Osteocyte (in vitro differentiated cells): ENCODE measurements around the gene KLK1. TPM values are rescaled to one million over a fixed set of nuclear protein-coding genes. Genes with fewer than 3 reads are reported as not detected.

Experiments
- DNase-seq: peaks from one replicate; pipeline ENCODE4 v3.0.0; 2021; ENCODE audit warnings: mixed read lengths; ENCODE audit not compliant: unreplicated experiment; ENCODE audit errors: extremely low spot score
- H3K27ac Mint-ChIP-seq: one replicate; pipeline ENCODE4 v1.8.0; 2021; ENCODE audit warnings: mild to moderate bottlenecking, mixed read lengths; ENCODE audit not compliant: unreplicated experiment
- H3K27me3 Mint-ChIP-seq: one replicate; pipeline ENCODE4 v1.8.0; 2021; ENCODE audit warnings: mixed read lengths; ENCODE audit not compliant: unreplicated experiment
- H3K36me3 Mint-ChIP-seq: one replicate; pipeline ENCODE4 v1.8.0; 2021; ENCODE audit warnings: mixed read lengths; ENCODE audit not compliant: unreplicated experiment
- H3K4me1 Mint-ChIP-seq: one replicate; pipeline ENCODE4 v1.8.0; 2021; ENCODE audit warnings: mixed read lengths; ENCODE audit not compliant: unreplicated experiment
- H3K4me3 Mint-ChIP-seq: one replicate; pipeline ENCODE4 v1.8.0; 2021; ENCODE audit warnings: mild to moderate bottlenecking, moderate library complexity, mixed read lengths; ENCODE audit not compliant: unreplicated experiment
- H3K9me3 Mint-ChIP-seq: one replicate; pipeline ENCODE4 v1.8.0; 2021; ENCODE audit warnings: mixed read lengths; ENCODE audit not compliant: unreplicated experiment
- CTCF ChIP-seq: fragments of 200-600 bp; sonication (generic); IDR thresholded peaks from 2 replicates; pipeline ENCODE4 v1.5.0; 2021; ENCODE audit warnings: antibody characterized with exemption, mild to moderate bottlenecking, moderate library complexity
- total RNA-seq: library from RNA; stranded (reverse); gene quantifications from 2 replicates; pipeline ENCODE4 v1.2.1, GENCODE V29; 2021

The KLK1 gene
- total RNA-seq, 1 donor from 2014 or later, result not detected

- no peak for TF ChIP-seq CTCF
- Mint-ChIP-seq H3K27me3 (peaks cover 50% of the 10 kb centered on the region), H3K27ac (no peak overlapping the region), H3K4me3 (peak overlapping the region; percentile 8), H3K9me3 (no peaks in the 10 kb centered on the region), H3K4me1 (peaks cover 21% of the 10 kb centered on the region), H3K36me3 (no peaks in the 10 kb centered on the region)
- DNase-seq, result no peak
These were observed 2.9 kb downstream of the KLK1 start for GRCh38 chr19:50820549-50821247.

GRCh38 chr19:50820086-50820485, 3.5 kb downstream of the KLK1 start:
- no peak for DNase-seq
- no peak overlapping the region for H3K4me3 Mint-ChIP-seq
- no peaks in the 10 kb centered on the region for H3K9me3 Mint-ChIP-seq
- H3K27me3 Mint-ChIP-seq, result peaks cover 50% of the 10 kb centered on the region
- no peaks in the 10 kb centered on the region for H3K36me3 Mint-ChIP-seq
- TF ChIP-seq CTCF, result no peak
- peaks cover 21% of the 10 kb centered on the region for H3K4me1 Mint-ChIP-seq
- H3K27ac Mint-ChIP-seq, result no peak overlapping the region

GRCh38 chr19:50819636-50820035, 4.0 kb downstream of the KLK1 start:
- Mint-ChIP-seq H3K9me3 (no peaks in the 10 kb centered on the region), H3K4me1 (peaks cover 21% of the 10 kb centered on the region), H3K27ac (no peak overlapping the region), H3K4me3 (no peak overlapping the region), H3K27me3 (peaks cover 50% of the 10 kb centered on the region), H3K36me3 (no peaks in the 10 kb centered on the region)
- no peak for TF ChIP-seq CTCF
- no peak for DNase-seq

- DNase-seq, result no peak
- no peak overlapping the region for H3K27ac Mint-ChIP-seq
- no peak for TF ChIP-seq CTCF
- peaks cover 50% of the 10 kb centered on the region for H3K27me3 Mint-ChIP-seq
- H3K9me3 Mint-ChIP-seq, result no peaks in the 10 kb centered on the region
- no peaks in the 10 kb centered on the region for H3K36me3 Mint-ChIP-seq
- peaks cover 21% of the 10 kb centered on the region for H3K4me1 Mint-ChIP-seq
- H3K4me3 Mint-ChIP-seq, result peak overlapping the region; percentile 33
These were observed 4.6 kb downstream of the KLK1 start for GRCh38 chr19:50818859-50819472.
